Stimulated activated CD8-positive, alpha-beta memory T cell treated with anti-CD3 and anti-CD28 coated beads, Interleukin-15, amount 100 ng/mL, for 1 hour (primary cell): ENCODE results near the gene FAM117A.

Experiments
- DNase-seq: peaks from one replicate; pipeline ENCODE4 v3.0.0-alpha.2; 2020; ENCODE audit warnings: low read depth

The FAM117A gene

GRCh38 chr17:49707608-49708514 lies 56.1 kb downstream of the FAM117A start, which contains the start of gene SLC35B1:
SLC35B1 (minus strand) TSS chr17:49707964; CDS start chr17:49707833, 131 bp downstream.
- peak; percentile 96 for DNase-seq

- DNase-seq, result no peak
These were observed 56.7 kb downstream of the FAM117A start for GRCh38 chr17:49707246-49707607.

- DNase-seq, result no peak
These were observed 58.7 kb downstream of the FAM117A start for GRCh38 chr17:49705254-49705653.

GRCh38 chr17:49703557-49704277 lies 60.2 kb downstream of the FAM117A start:
- DNase-seq, result no peak

- DNase-seq, result no peak
These were observed 63.0 kb downstream of the FAM117A start for GRCh38 chr17:49700960-49701359.

- DNase-seq, result no peak
These were observed 63.9 kb downstream of the FAM117A start for GRCh38 chr17:49699966-49700575.

GRCh38 chr17:49698005-49698404 lies 65.9 kb downstream of the FAM117A start:
- no peak for DNase-seq

GRCh38 chr17:49696233-49696761 lies 67.6 kb downstream of the FAM117A start:
- no peak for DNase-seq

- no peak for DNase-seq
These were observed 68.2 kb downstream of the FAM117A start for GRCh38 chr17:49695698-49696232.

GRCh38 chr17:49694847-49695697 lies 68.9 kb downstream of the FAM117A start:
- peak; percentile 71 for DNase-seq

GRCh38 chr17:49692751-49693150 lies 71.2 kb downstream of the FAM117A start:
- DNase-seq, result no peak

- no peak for DNase-seq
These were observed 72.2 kb downstream of the FAM117A start for GRCh38 chr17:49691677-49692191.

- no peak for DNase-seq
These were observed 72.8 kb downstream of the FAM117A start for GRCh38 chr17:49691086-49691676.

- no peak for DNase-seq
These were observed 73.7 kb downstream of the FAM117A start for GRCh38 chr17:49690256-49690655.

GRCh38 chr17:49688848-49689247 lies 75.1 kb downstream of the FAM117A start:
- no peak for DNase-seq

- DNase-seq, result no peak
These were observed 75.9 kb downstream of the FAM117A start for GRCh38 chr17:49687878-49688491.

- DNase-seq, result no peak
These were observed 82.6 kb downstream of the FAM117A start for GRCh38 chr17:49681106-49681979.

GRCh38 chr17:49680314-49680713 lies 83.6 kb downstream of the FAM117A start:
- DNase-seq, result no peak
